ENCODE results near the gene KIF18B. TPM values are rescaled to one million over a fixed set of nuclear protein-coding genes. Genes with fewer than 3 reads are reported as not detected.
A peak's percentile ranks its signal among the peaks of the same experiment; 100 is the strongest.

KIF18B gene
- total RNA-seq, 1 donor from 2014 or later, result 3.9 TPM

DNA sequence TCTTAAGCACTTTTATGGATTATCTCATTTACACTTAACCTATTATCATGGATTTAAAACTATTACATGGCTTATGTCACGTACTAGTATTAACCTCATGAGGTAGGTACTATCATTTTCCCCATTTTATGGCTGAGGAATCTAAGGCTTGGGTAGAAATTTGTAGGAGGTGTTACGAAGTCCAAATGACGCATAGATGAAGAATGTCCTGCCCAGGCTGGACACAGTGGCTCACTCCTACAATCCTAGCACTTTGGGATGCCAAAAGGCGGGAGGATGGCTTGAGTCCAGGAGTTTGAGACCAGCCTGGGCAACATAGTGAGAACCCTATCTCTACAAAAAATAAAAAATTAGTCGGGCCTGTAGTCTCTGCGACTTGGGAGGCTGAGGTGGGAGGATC is 25.4 kb upstream of the KIF18B start:
- Mint-ChIP-seq H3K4me1 (ENCODE audit: low read depth) (peaks cover 18% of the 10 kb centered on the region), H3K9me3 (ENCODE audit: low read depth) (no peaks in the 10 kb centered on the region), H3K36me3 (ENCODE audit: low read depth) (no peaks in the 10 kb centered on the region), H3K27me3 (ENCODE audit: low read depth) (peaks cover 16% of the 10 kb centered on the region), H3K4me3 (ENCODE audit: unreplicated experiment) (no peak overlapping the region), H3K27ac (ENCODE audit: unreplicated experiment) (no peak overlapping the region)
- no peak for DNase-seq (ENCODE audit: low spot score)
- TF ChIP-seq CTCF (IDR thresholded peaks at IDR 0.05), result no peak

DNA sequence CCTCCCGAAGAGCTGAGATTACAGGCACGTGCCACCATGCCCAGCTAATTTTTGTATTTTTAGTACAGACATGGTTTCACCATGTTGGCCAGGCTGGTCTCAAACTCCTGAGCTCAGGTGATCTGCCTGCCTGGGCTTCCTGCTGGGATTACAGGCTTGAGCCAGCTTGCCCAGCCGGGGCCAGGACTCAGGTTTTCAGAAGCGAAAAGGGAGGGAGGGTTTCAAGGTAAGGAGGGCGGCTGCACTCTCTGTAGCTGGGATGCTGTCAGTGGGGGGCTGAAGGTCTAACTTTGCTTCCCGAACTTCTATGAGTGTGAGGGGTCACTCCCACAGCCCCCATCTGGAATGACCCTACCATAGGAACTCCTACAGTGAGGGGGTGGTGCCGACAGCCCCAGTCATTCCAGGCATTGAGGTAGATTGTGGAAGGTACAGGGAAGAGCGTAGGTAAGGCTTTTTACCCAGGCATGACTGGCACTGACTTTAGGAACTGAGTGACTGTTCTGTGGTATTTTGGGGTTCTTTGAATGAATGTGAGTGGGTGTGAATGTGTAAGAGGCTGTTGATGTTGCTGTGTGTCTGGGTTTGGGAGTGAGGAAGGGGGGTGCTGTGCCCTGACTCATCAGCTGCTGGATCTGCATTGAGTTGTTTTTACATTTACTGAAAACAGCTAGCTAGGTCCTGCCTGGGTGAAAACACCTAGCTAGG is 24.4 kb upstream of the KIF18B start:
- no peak for DNase-seq (ENCODE audit: low spot score)
- Mint-ChIP-seq H3K36me3 (ENCODE audit: low read depth) (no peaks in the 10 kb centered on the region), H3K27ac (ENCODE audit: unreplicated experiment) (no peak overlapping the region), H3K9me3 (ENCODE audit: low read depth) (no peaks in the 10 kb centered on the region), H3K27me3 (ENCODE audit: low read depth) (peaks cover 18% of the 10 kb centered on the region), H3K4me1 (ENCODE audit: low read depth) (peaks cover 19% of the 10 kb centered on the region), H3K4me3 (ENCODE audit: unreplicated experiment) (no peak overlapping the region)
- no peak for TF ChIP-seq CTCF (IDR thresholded peaks at IDR 0.05)

- no peak for TF ChIP-seq CTCF (IDR thresholded peaks at IDR 0.05)
- no peak overlapping the region for H3K27ac Mint-ChIP-seq (ENCODE audit: unreplicated experiment)
- no peak for DNase-seq (ENCODE audit: low spot score)
- H3K27me3 Mint-ChIP-seq (ENCODE audit: low read depth), result peaks cover 25% of the 10 kb centered on the region
- peaks cover 20% of the 10 kb centered on the region for H3K4me1 Mint-ChIP-seq (ENCODE audit: low read depth)
- no peaks in the 10 kb centered on the region for H3K9me3 Mint-ChIP-seq (ENCODE audit: low read depth)
- H3K36me3 Mint-ChIP-seq (ENCODE audit: low read depth), result no peaks in the 10 kb centered on the region
- H3K4me3 Mint-ChIP-seq (ENCODE audit: unreplicated experiment), result peak overlapping the region; percentile 74
Observed at GRCh38 chr17:44970136-44970741, 22.7 kb upstream of the KIF18B start.

- peaks cover 20% of the 10 kb centered on the region for H3K4me1 Mint-ChIP-seq (ENCODE audit: low read depth)
- peaks cover 27% of the 10 kb centered on the region for H3K27me3 Mint-ChIP-seq (ENCODE audit: low read depth)
- no peaks in the 10 kb centered on the region for H3K36me3 Mint-ChIP-seq (ENCODE audit: low read depth)
- no peak for DNase-seq (ENCODE audit: low spot score)
- TF ChIP-seq CTCF (IDR thresholded peaks at IDR 0.05), result no peak
- no peak overlapping the region for H3K27ac Mint-ChIP-seq (ENCODE audit: unreplicated experiment)
- H3K4me3 Mint-ChIP-seq (ENCODE audit: unreplicated experiment), result peak overlapping the region; percentile 74
- no peaks in the 10 kb centered on the region for H3K9me3 Mint-ChIP-seq (ENCODE audit: low read depth)
Observed at GRCh38 chr17:44969144-44969780, 21.7 kb upstream of the KIF18B start.

DNA sequence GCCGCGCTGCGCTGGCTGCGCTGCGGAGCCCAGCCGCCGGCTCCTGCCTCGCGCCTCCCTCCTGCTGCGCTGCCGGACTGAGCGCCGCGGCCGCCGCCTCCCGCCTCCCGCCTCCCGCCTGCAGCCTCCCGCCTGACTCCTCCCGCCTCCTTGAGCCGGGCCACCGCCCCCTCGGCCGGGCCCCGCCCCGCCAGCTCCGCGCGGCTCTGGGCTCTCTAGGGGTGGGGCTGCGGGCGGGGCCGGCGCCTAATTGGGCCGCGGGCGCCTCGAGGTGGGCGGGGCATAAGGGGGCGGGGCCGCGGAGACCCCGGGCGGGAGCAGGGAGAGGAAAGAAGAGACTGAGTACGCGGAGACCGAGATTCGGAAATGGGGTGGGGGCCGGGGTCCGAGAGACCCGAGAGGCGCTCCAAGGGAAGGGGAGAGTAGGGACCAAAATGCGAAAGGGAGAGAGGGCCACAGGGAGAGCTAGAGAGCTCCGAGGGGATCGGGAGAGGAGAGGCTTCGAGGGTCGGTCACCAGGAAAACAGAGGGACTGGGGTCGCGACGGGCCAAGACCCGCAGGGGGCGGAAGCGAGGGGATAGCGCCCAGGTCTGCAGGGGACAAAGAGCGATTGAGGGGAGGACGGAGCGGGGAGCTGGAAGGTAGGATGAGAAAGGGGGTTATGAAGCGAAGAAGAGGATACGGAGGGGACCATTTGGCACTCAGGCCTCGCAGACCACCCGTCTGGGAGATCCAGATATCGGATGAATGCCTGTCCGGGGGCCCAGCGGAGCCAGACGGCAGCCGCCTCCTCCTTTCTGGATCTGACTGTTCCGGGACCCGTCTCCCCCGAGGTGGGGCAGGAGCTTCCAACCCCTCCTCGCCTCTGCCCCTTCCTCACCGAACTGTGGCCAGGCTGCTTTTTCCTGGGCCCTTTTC is 20.9 kb upstream of the KIF18B start, which contains the start of gene C1QL1:
Gene C1QL1, minus strand, starts transcription at position 79 of the 919 bp plus-strand sequence. CDS start 255 bp downstream, outside the sequence.
- Mint-ChIP-seq H3K4me1 (ENCODE audit: low read depth) (peaks cover 20% of the 10 kb centered on the region), H3K27me3 (ENCODE audit: low read depth) (peaks cover 29% of the 10 kb centered on the region), H3K27ac (ENCODE audit: unreplicated experiment) (no peak within 1 kb of the TSS), H3K4me3 (ENCODE audit: unreplicated experiment) (peak within 1 kb of the TSS; percentile 74), H3K36me3 (ENCODE audit: low read depth) (no peaks in the 10 kb centered on the region), H3K9me3 (ENCODE audit: low read depth) (no peaks in the 10 kb centered on the region)
- DNase-seq (ENCODE audit: low spot score), result no peak
- peak; percentile 56 for TF ChIP-seq CTCF (IDR thresholded peaks at IDR 0.05)

Data from chondrocyte (in vitro differentiated cells).